OCI-LY7 (cell line): Measurements from ENCODE around the gene TNS1. TPM values are rescaled to one million over a fixed set of nuclear protein-coding genes. Genes with fewer than 3 reads are reported as not detected.

ENCODE experiments used
- BruUV-seq: library from RNA; stranded (reverse); fragments of 400-500 nt; replicated peaks from 2 replicates; lab custom pipeline; 2021; lab: Mats Ljungman, UMichigan
- CTCF ChIA-PET: fragments of 300-600 bp; sonication (Branson Sonifier 250); formaldehyde crosslinking; loops from one replicate; lab custom pipeline; 2022; ENCODE audit warnings: antibody characterized with exemption; ENCODE audit not compliant: unreplicated experiment; lab: Charles Lee
- POLR2A ChIA-PET: fragments of 300-600 bp; sonication (Branson Sonifier 250); formaldehyde crosslinking; loops from one replicate; lab custom pipeline; 2022; ENCODE audit warnings: antibody characterized with exemption; lab: Charles Lee
- DNase-seq: peaks from one replicate; pipeline ENCODE4 v3.0.0-alpha.2; 2015; ENCODE audit warnings: low spot score
- H2AFZ ChIP-seq: fragments of 200-600 bp; sonication (generic), shearing (Covaris generic); 2 replicates; pipeline ENCODE4 v1.6.1; 2014; ENCODE audit warnings: mild to moderate bottlenecking, antibody characterized with exemption, low read length, moderate library complexity
- H3K27ac ChIP-seq: fragments of 200-600 bp; sonication (generic); 2 replicates; pipeline ENCODE4 v1.5.1; 2014; ENCODE audit warnings: mixed run types, low read depth, mild to moderate bottlenecking, moderate library complexity, low read length, inconsistent platforms; ENCODE audit not compliant: poor library complexity, severe bottlenecking
- H3K36me3 ChIP-seq: fragments of 200-600 bp; sonication (generic); 2 replicates; pipeline ENCODE4 v1.6.1; 2014; ENCODE audit warnings: mild to moderate bottlenecking, antibody characterized with exemption, low read length, moderate library complexity, mixed read lengths; ENCODE audit not compliant: insufficient read depth
- H3K4me1 ChIP-seq: fragments of 200-600 bp; sonication (generic); 2 replicates; pipeline ENCODE4 v1.5.1; 2014; ENCODE audit warnings: mild to moderate bottlenecking, low read length; ENCODE audit not compliant: insufficient read depth, poor library complexity, severe bottlenecking
- H3K4me2 ChIP-seq: fragments of 200-600 bp; sonication (generic); 2 replicates; pipeline ENCODE4 v1.6.1; 2014; ENCODE audit warnings: mild to moderate bottlenecking, low read length
- H3K4me3 ChIP-seq: fragments of 200-600 bp; sonication (generic); 2 replicates; pipeline ENCODE4 v1.5.1; 2014; ENCODE audit warnings: mild to moderate bottlenecking, low read depth, low read length; ENCODE audit not compliant: poor library complexity, severe bottlenecking
- H3K79me2 ChIP-seq: fragments of 200-600 bp; sonication (generic); 2 replicates; pipeline ENCODE4 v1.6.1; 2016; ENCODE audit warnings: low read depth, mild to moderate bottlenecking, low read length, moderate library complexity, mixed read lengths; ENCODE audit not compliant: insufficient read depth
- H3K9me2 ChIP-seq: fragments of 200-600 bp; sonication (generic); 2 replicates; pipeline ENCODE4 v1.6.1; 2016; ENCODE audit warnings: mild to moderate bottlenecking, low read length, mixed read lengths; ENCODE audit not compliant: insufficient read depth
- H3K9me3 ChIP-seq: fragments of 200-600 bp; sonication (generic); 2 replicates; pipeline ENCODE4 v1.6.1; 2014; ENCODE audit warnings: mild to moderate bottlenecking, mixed run types, low read length, mixed read lengths
- H4K20me1 ChIP-seq: fragments of 200-600 bp; sonication (generic); 2 replicates; pipeline ENCODE4 v1.6.1; 2014; ENCODE audit warnings: mild to moderate bottlenecking, antibody characterized with exemption, low read length, moderate library complexity, mixed read lengths; ENCODE audit not compliant: insufficient read depth
- EZH2phosphoT487 ChIP-seq: fragments of 200-600 bp; sonication (generic); IDR thresholded peaks from 2 replicates; pipeline ENCODE4 v1.6.1; 2018; ENCODE audit warnings: low read depth, borderline replicate concordance, mild to moderate bottlenecking, mixed run types, antibody characterized with exemption, low read length, moderate library complexity, mixed read lengths
- intact Hi-C: fragments of 100-400 bp; cut with micrococcal nuclease; formaldehyde crosslinking; loops from one replicate; pipeline ENCODE4 v1.10.0; 2022; ENCODE audit not compliant: unreplicated experiment
- total RNA-seq, 2 experiments: library from RNA; depleted of rRNA in 1 of 2; stranded (reverse); fragments of >200 nt in 1 of 2; shearing (Covaris generic) in 1 of 2; gene quantifications; 2 replicates each; pipeline ENCODE4 v1.2.3, GENCODE V29; 2014 to 2022
- TF ChIP-seq, protein P1 (sequence below): fragments of 200-600 bp; sonication (generic); conservative IDR thresholded peaks from 2 replicates; pipeline ENCODE4 v1.5.1; 2014; ENCODE audit warnings: mild to moderate bottlenecking, antibody characterized with exemption, low read length, moderate library complexity, mixed read lengths

TNS1 gene
- total RNA-seq, 2 experiments from 2014 or later = not detected

DNA sequence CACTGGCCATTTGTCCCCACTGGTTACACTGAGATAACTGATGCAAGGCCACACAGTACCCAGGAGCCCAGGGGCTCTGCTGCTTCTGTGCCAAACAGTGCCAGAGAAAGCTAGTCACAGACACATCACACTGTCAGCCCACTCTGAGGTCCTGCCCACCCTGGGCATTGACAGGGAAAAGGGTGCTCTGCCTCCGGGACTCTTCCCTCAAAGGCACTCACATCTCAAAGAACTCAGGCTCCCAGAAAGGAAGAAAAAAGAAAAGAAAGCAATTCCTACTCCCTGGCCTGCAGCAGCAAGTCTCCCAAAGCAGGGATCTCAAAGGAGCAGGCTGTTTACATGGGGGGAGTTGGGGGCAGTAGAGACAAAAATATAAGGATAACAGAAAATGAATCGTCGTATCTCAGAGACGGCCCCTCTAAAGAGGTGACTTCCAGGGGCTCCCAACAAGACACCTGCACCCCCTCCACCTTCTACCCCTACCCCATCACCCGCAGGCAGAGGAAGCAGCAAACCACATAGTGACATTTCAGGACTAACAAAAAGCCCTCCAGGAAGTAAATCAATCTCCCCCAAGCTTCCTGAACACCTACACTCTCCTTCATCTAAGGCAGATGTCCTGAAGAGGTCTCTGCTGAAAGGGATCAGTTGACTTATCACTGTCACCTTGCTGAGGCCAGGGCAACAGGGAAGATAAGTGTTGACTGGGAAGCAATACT lies 247.6 kb downstream of the TNS1 start:
- no peak overlapping the region for H3K4me3 ChIP-seq
- POLR2A ChIA-PET = no interaction called here
- no peaks in the 10 kb centered on the region for H3K9me2 ChIP-seq
- BruUV-seq = no TSS peak
- H3K4me2 ChIP-seq = no peak overlapping the region
- H3K9me3 ChIP-seq = no peaks in the 10 kb centered on the region
- DNase-seq = no peak
- H4K20me1 ChIP-seq = no peaks in the 10 kb centered on the region
- H3K4me1 ChIP-seq = no peaks in the 10 kb centered on the region
- CTCF ChIA-PET = interaction anchor here (0.5 kb wide), 1 partner anchor 146 kb away, joined by 3 read pairs; no protein-coding TSS in a partner anchor
- no peaks in the 10 kb centered on the region for H3K36me3 ChIP-seq
- intact Hi-C loops = no loop called here
- H3K79me2 ChIP-seq = no peaks in the 10 kb centered on the region
- H3K27ac ChIP-seq = no peak overlapping the region
- H2AFZ ChIP-seq = no peak overlapping the region
- TF ChIP-seq EZH2phosphoT487 = no peak
- TF ChIP-seq, protein P1, sequence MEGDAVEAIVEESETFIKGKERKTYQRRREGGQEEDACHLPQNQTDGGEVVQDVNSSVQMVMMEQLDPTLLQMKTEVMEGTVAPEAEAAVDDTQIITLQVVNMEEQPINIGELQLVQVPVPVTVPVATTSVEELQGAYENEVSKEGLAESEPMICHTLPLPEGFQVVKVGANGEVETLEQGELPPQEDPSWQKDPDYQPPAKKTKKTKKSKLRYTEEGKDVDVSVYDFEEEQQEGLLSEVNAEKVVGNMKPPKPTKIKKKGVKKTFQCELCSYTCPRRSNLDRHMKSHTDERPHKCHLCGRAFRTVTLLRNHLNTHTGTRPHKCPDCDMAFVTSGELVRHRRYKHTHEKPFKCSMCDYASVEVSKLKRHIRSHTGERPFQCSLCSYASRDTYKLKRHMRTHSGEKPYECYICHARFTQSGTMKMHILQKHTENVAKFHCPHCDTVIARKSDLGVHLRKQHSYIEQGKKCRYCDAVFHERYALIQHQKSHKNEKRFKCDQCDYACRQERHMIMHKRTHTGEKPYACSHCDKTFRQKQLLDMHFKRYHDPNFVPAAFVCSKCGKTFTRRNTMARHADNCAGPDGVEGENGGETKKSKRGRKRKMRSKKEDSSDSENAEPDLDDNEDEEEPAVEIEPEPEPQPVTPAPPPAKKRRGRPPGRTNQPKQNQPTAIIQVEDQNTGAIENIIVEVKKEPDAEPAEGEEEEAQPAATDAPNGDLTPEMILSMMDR = no peak

DNA sequence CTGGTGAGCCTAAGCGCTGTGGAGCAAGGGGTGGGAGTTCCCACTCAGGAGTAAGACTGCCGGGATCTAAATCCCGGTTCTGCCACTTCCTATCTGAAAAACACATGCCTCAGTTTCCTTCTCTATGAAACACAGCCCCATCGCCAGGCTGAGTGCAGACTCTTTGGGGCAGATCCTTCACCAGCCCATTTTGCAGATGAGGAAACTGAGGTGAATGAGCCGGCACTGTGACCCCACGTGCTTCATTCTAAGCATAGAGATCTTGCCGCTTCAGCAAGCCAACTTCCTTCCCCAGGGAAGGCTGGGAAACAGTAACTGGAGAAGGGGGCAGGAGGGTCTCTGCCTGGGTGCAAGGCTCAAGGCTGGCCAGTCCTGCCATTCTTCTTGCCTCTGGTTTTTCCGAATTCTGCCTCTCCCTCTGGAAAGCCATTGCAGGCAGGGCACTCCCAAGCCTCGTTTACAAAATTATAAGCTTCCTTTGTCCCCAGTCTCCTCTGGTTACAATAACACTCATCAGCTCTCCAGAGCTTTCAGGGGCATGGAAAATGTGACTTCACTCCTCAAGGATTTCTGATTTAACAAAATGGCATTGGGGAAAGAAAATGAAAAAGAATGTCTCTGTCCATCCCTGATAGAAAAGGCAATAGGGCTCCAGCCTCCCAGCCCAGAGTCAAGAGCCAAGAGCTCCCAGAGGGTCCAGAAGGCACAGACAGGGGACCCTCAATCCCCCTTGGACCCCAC lies 249.2 kb downstream of the TNS1 start:
- Histone ChIP-seq H3K4me2 (no peak overlapping the region), H4K20me1 (no peaks in the 10 kb centered on the region), H3K9me3 (no peaks in the 10 kb centered on the region), H3K79me2 (no peaks in the 10 kb centered on the region), H3K27ac (no peak overlapping the region), H3K36me3 (no peaks in the 10 kb centered on the region), H2AFZ (no peak overlapping the region), H3K9me2 (no peaks in the 10 kb centered on the region), H3K4me1 (no peaks in the 10 kb centered on the region), H3K4me3 (no peak overlapping the region)
- DNase-seq = no peak
- POLR2A ChIA-PET = no interaction called here
- TF ChIP-seq EZH2phosphoT487 = no peak
- TF ChIP-seq, protein P1 = no peak
- no TSS peak for BruUV-seq
- intact Hi-C loops = no loop called here
- CTCF ChIA-PET = no interaction called here
